T-helper 17 cell (primary cell): ENCODE data around the gene TRAF3. TPM values are rescaled to one million over a fixed set of nuclear protein-coding genes. Genes with fewer than 3 reads are reported as not detected.

Source experiments
- total RNA-seq, 4 donors: library from RNA in 2 of 4; stranded (reverse) in 2 of 4; gene quantifications; one replicate each; pipeline ENCODE4 v1.2.3 and lab custom pipeline; 2022 to 2026

Gene TRAF3
- total RNA-seq, 2 donors from 2014 or later = 47.8 to 54.4 TPM

Other genes with a start within 250 kb of the TRAF3 start
- gene RCOR1, start 184.8 kb upstream of the TRAF3 start, total RNA-seq = 10 to 100 TPM; 17.9 to 33.5 TPM
- gene AMN, start 145.2 kb downstream of the TRAF3 start, total RNA-seq = 1 to 10 TPM in 1 of 2 donors, under 1 TPM in 1; 0.65 to 2.3 TPM